ENCODE data around the gene DBET. TPM values are rescaled to one million over a fixed set of nuclear protein-coding genes. Genes with fewer than 3 reads are reported as not detected.
"Not testable (repeated sequence)": the region's sequence is repeated elsewhere in the genome, so short reads cannot be mapped to it uniquely, and the experiment has no call there.

DBET gene
- total RNA-seq, 1 donor from 2014 or later, result not detected

- H2AFZ ChIP-seq (replicated peaks); H3K27me3 Mint-ChIP-seq (ENCODE audit: insufficient read depth, low read depth); H3K4me1 Mint-ChIP-seq: not testable (repeated sequence)
These were observed 42.3 kb upstream of the DBET start for GRCh38 chr4:190021973-190022372.

GRCh38 chr4:190022614-190023281 is 41.6 kb upstream of the DBET start:
- not testable (repeated sequence) for H3K9ac ChIP-seq; H4K20me1 ChIP-seq (ENCODE audit: low read depth); H3K9me3 ChIP-seq (ENCODE audit: low read depth); H3K27ac Mint-ChIP-seq; H3K36me3 Mint-ChIP-seq; H3K4me1 Mint-ChIP-seq; H3K27ac ChIP-seq; H3K27me3 Mint-ChIP-seq (ENCODE audit: insufficient read depth, low read depth); H3K4me3 ChIP-seq; H3F3A ChIP-seq (ENCODE audit: low read depth); H2AFZ ChIP-seq (replicated peaks); H3K79me2 ChIP-seq (ENCODE audit: low read depth); H3K36me3 ChIP-seq; H3K4me3 Mint-ChIP-seq; H3K4me1 ChIP-seq
- peak; percentile 4 for DNase-seq (ENCODE audit: low spot score)
- TF ChIP-seq EZH2phosphoT487 (IDR thresholded peaks at IDR 0.05) (peak; percentile 39), EZH2 (IDR thresholded peaks at IDR 0.05) (peak; percentile 24)
- H3K4me2 ChIP-seq, result peak overlapping the region; percentile 27
- H3K27me3 ChIP-seq, result peaks cover 56% of the 10 kb centered on the region
- H3K9me3 Mint-ChIP-seq, result peaks cover 29% of the 10 kb centered on the region

More at GRCh38 chr4:190021973-190022372, 42.3 kb upstream of the DBET start:
- not testable (repeated sequence) for H3K4me2 ChIP-seq; H3K27ac Mint-ChIP-seq; H3F3A ChIP-seq (ENCODE audit: low read depth); H3K4me3 ChIP-seq; H3K4me1 ChIP-seq; H3K9ac ChIP-seq; H3K36me3 Mint-ChIP-seq; H4K20me1 ChIP-seq (ENCODE audit: low read depth); H3K79me2 ChIP-seq (ENCODE audit: low read depth); H3K27ac ChIP-seq; H3K9me3 ChIP-seq (ENCODE audit: low read depth); H3K4me3 Mint-ChIP-seq; H3K36me3 ChIP-seq; DNase-seq (ENCODE audit: low spot score)
- H3K9me3 Mint-ChIP-seq, result peaks cover 32% of the 10 kb centered on the region
- TF ChIP-seq EZH2phosphoT487 (IDR thresholded peaks at IDR 0.05), result peak; percentile 57
- TF ChIP-seq EZH2 (IDR thresholded peaks at IDR 0.05), result peak; percentile 80
- peaks cover 63% of the 10 kb centered on the region for H3K27me3 ChIP-seq

GRCh38 chr4:190027156-190027555 is 37.1 kb upstream of the DBET start, which contains the start of gene FRG2:
Gene FRG2 (minus strand): TSS chr4:190027256. CDS start chr4:190027204, 52 bp downstream.
- H3F3A ChIP-seq (ENCODE audit: low read depth); H3K36me3 ChIP-seq; H3K27me3 Mint-ChIP-seq (ENCODE audit: insufficient read depth, low read depth); H3K36me3 Mint-ChIP-seq; H3K4me3 Mint-ChIP-seq; H3K4me1 ChIP-seq; H2AFZ ChIP-seq (replicated peaks); H3K9me3 Mint-ChIP-seq; H3K27ac Mint-ChIP-seq; H3K4me2 ChIP-seq; H4K20me1 ChIP-seq (ENCODE audit: low read depth); H3K4me1 Mint-ChIP-seq; H3K9ac ChIP-seq; H3K4me3 ChIP-seq; DNase-seq (ENCODE audit: low spot score); H3K79me2 ChIP-seq (ENCODE audit: low read depth); H3K9me3 ChIP-seq (ENCODE audit: low read depth); H3K27ac ChIP-seq: not testable (repeated sequence)
- H3K27me3 ChIP-seq, result peaks cover 14% of the 10 kb centered on the region

GRCh38 chr4:190031264-190031663 is 33.0 kb upstream of the DBET start:
- not testable (repeated sequence) for H3K79me2 ChIP-seq (ENCODE audit: low read depth); H3K36me3 ChIP-seq; H4K20me1 ChIP-seq (ENCODE audit: low read depth); H3K4me2 ChIP-seq; H3K27ac ChIP-seq; H3K4me3 ChIP-seq; H3K9me3 Mint-ChIP-seq; H3K27me3 Mint-ChIP-seq (ENCODE audit: insufficient read depth, low read depth); H3K9me3 ChIP-seq (ENCODE audit: low read depth); H3K27me3 ChIP-seq; H3F3A ChIP-seq (ENCODE audit: low read depth); H3K4me3 Mint-ChIP-seq; H3K9ac ChIP-seq; H3K4me1 ChIP-seq; H3K36me3 Mint-ChIP-seq; H3K4me1 Mint-ChIP-seq; DNase-seq (ENCODE audit: low spot score); H2AFZ ChIP-seq (replicated peaks); H3K27ac Mint-ChIP-seq

- not testable (repeated sequence) for H3K4me1 ChIP-seq; H2AFZ ChIP-seq (replicated peaks); H3K9ac ChIP-seq; H3K27me3 Mint-ChIP-seq (ENCODE audit: insufficient read depth, low read depth); H3K4me3 ChIP-seq; H3K4me1 Mint-ChIP-seq; DNase-seq (ENCODE audit: low spot score); H3F3A ChIP-seq (ENCODE audit: low read depth); H3K4me2 ChIP-seq; H3K9me3 ChIP-seq (ENCODE audit: low read depth); H3K27ac Mint-ChIP-seq; H3K36me3 ChIP-seq; H3K79me2 ChIP-seq (ENCODE audit: low read depth); H3K9me3 Mint-ChIP-seq; H3K27ac ChIP-seq; H4K20me1 ChIP-seq (ENCODE audit: low read depth); H3K36me3 Mint-ChIP-seq; H3K4me3 Mint-ChIP-seq
- peaks cover 24% of the 10 kb centered on the region for H3K27me3 ChIP-seq
- peak; percentile 24 for TF ChIP-seq CTCF (IDR thresholded peaks at IDR 0.05)
These were observed 26.5 kb upstream of the DBET start for GRCh38 chr4:190037704-190038388.

- H3K27ac ChIP-seq; H3K4me1 ChIP-seq; H3K4me3 Mint-ChIP-seq; H3K9me3 Mint-ChIP-seq; DNase-seq (ENCODE audit: low spot score); H3K4me1 Mint-ChIP-seq; H3K4me3 ChIP-seq; H3K27ac Mint-ChIP-seq; H3K79me2 ChIP-seq (ENCODE audit: low read depth); H3F3A ChIP-seq (ENCODE audit: low read depth); H3K9ac ChIP-seq; H4K20me1 ChIP-seq (ENCODE audit: low read depth); H3K36me3 ChIP-seq; H3K36me3 Mint-ChIP-seq; H3K9me3 ChIP-seq (ENCODE audit: low read depth); H2AFZ ChIP-seq (replicated peaks); H3K4me2 ChIP-seq; H3K27me3 Mint-ChIP-seq (ENCODE audit: insufficient read depth, low read depth): not testable (repeated sequence)
- H3K27me3 ChIP-seq, result peaks cover 24% of the 10 kb centered on the region
These were observed 23.4 kb upstream of the DBET start for GRCh38 chr4:190040873-190041272.

GRCh38 chr4:190047627-190048026 is 16.7 kb upstream of the DBET start:
- not testable (repeated sequence) for H3K4me1 Mint-ChIP-seq

More at GRCh38 chr4:190047627-190048026, 16.7 kb upstream of the DBET start:
- H3K9me3 ChIP-seq (ENCODE audit: low read depth); H3F3A ChIP-seq (ENCODE audit: low read depth); H3K4me3 ChIP-seq; H3K27ac Mint-ChIP-seq; H3K9ac ChIP-seq; H3K4me1 ChIP-seq; DNase-seq (ENCODE audit: low spot score); H4K20me1 ChIP-seq (ENCODE audit: low read depth); H2AFZ ChIP-seq (replicated peaks); H3K36me3 ChIP-seq; H3K4me3 Mint-ChIP-seq; H3K79me2 ChIP-seq (ENCODE audit: low read depth); H3K27ac ChIP-seq; H3K27me3 ChIP-seq; H3K27me3 Mint-ChIP-seq (ENCODE audit: insufficient read depth, low read depth); H3K4me2 ChIP-seq; H3K36me3 Mint-ChIP-seq; H3K9me3 Mint-ChIP-seq: not testable (repeated sequence)

Measured in neural progenitor cell (in vitro differentiated cells).